Measurements from ENCODE around the gene CCDC34. TPM values are rescaled to one million over a fixed set of nuclear protein-coding genes. Genes with fewer than 3 reads are reported as not detected.

CCDC34 gene
- total and polyA plus RNA-seq, 2 of the 4 experiments (the other 2 are of a cell fraction): 2.5 to 4.5 TPM

DNA sequence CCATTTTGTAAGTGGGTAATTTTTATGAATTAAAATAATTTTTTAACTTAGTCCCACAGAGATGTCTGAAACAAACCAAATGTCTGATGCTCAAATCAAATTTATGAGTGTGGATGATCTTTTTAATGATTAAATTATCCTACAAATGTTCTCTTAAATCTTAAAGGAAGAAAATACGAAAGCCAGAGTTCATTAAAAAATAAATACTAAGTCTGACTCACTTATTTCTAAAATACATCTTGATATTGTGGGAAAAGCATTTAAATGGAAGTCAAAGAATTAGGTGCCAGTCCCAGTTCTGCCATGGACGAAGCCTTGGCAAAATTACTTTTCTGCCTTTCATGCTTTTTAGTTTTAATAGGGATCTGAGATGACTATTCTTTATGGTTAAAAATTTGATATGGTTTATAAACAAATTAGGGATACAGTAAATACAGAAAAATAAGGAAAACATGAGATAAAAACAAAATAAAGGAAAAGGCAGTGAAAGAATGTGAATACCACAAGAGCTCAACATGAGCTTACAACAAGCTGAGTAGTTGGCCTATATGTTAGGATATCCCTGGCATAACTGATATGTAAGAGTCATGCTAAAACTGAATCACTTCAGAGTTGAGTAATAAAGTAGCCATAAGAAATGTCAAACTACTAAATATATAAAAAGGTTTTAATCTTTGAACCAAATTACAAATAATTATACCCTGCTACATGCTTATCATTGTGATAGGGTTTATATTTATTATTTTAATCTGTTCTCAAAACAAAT is 9.2 kb downstream of the CCDC34 start:
- Histone ChIP-seq H3K4me1 (ENCODE audit: control insufficient read depth, insufficient read depth, low read length) (peaks cover 3% of the 10 kb centered on the region; the same call in 1 of the 2 replicates), H3K18ac (ENCODE audit: low read depth, low read length) (no peak overlapping the region), H3K56ac (ENCODE audit: extremely low read depth, insufficient read depth, low read length) (no peak overlapping the region), H2BK15ac (ENCODE audit: low read depth, low read length) (no peak overlapping the region), H3K27me3 (ENCODE audit: control insufficient read depth, insufficient read depth, low read length) (no peaks in the 10 kb centered on the region), H2AK9ac (replicated peaks; ENCODE audit: low read depth, low read length, poor library complexity) (no peak overlapping the region), H3K36me3 (ENCODE audit: control insufficient read depth, insufficient read depth, low read length) (peaks cover 2% of the 10 kb centered on the region; the same call in 1 of the 2 replicates), H4K91ac (ENCODE audit: insufficient read depth, low read depth, low read length) (no peak overlapping the region), H3K79me1 (ENCODE audit: low read depth in 1 of 2, low read length in 2 of 2) (no peaks in the 10 kb centered on the region; a peak in 2 of 4 replicates), H3K14ac (replicated peaks; ENCODE audit: low read depth, low read length) (no peak overlapping the region; the same call in 1 of the 2 replicates), H3K9me1 (ENCODE audit: insufficient read depth, low read length) (peaks cover 3% of the 10 kb centered on the region; the same call in 1 of the 2 replicates), H3K4ac (ENCODE audit: low read depth, low read length) (no peak overlapping the region), H3K9ac (ENCODE audit: low read depth, low read length) (no peak overlapping the region), H4K8ac (ENCODE audit: low read depth in 2 of 2, low read length in 2 of 2) (no peak overlapping the region), H2BK5ac (ENCODE audit: low read depth, low read length, poor library complexity, severe bottlenecking) (peak overlapping the region; percentile 67), H3K4me3 (ENCODE audit: insufficient read depth, low read depth, low read length) (no peak overlapping the region), H2AK5ac (ENCODE audit: low read depth, low read length) (no peak overlapping the region), H3K4me2 (ENCODE audit: low read depth, low read length) (no peak overlapping the region), H4K5ac (ENCODE audit: low read depth, low read length) (no peak overlapping the region), H3K23ac (ENCODE audit: low read depth, low read length) (no peak overlapping the region), H2AFZ (replicated peaks; ENCODE audit: low read length, poor library complexity) (no peak overlapping the region), H2BK20ac (ENCODE audit: low read depth, low read length) (no peak overlapping the region), H2BK120ac (ENCODE audit: low read depth, low read length) (no peak overlapping the region), H4K20me1 (ENCODE audit: insufficient read depth, low read length) (no peaks in the 10 kb centered on the region), H3K9me3 (ENCODE audit: control insufficient read depth, insufficient read depth, low read length) (no peaks in the 10 kb centered on the region), H3K27ac (ENCODE audit: insufficient read depth, low read length) (0 out of 2 replicates have a peak overlapping the region, but pooled peaks have one; percentile 16)
- DNase-seq (peak; percentile 80), ATAC-seq (ENCODE audit: low read depth) (peak; percentile 93)
- BruUV-seq (replicated peaks): no TSS peak
- dilution Hi-C loops (cut with HindIII; ENCODE audit: low sequenced_read_pairs, unreplicated experiment) (no loop called here), intact Hi-C loops (cut with micrococcal nuclease) (no loop called here), in situ Hi-C loops (cut with MboI; ENCODE audit: low sequenced_read_pairs) (no loop called here)
- no peak for TF ChIP-seq BHLHE40 (IDR thresholded peaks at IDR 0.05; ENCODE audit: low read depth, low read length)
- peak; percentile 76; the same call in 1 of the 2 replicates for TF ChIP-seq CEBPB (IDR thresholded peaks at IDR 0.05; ENCODE audit: low read depth, low read length)
- TF ChIP-seq, protein P1, sequence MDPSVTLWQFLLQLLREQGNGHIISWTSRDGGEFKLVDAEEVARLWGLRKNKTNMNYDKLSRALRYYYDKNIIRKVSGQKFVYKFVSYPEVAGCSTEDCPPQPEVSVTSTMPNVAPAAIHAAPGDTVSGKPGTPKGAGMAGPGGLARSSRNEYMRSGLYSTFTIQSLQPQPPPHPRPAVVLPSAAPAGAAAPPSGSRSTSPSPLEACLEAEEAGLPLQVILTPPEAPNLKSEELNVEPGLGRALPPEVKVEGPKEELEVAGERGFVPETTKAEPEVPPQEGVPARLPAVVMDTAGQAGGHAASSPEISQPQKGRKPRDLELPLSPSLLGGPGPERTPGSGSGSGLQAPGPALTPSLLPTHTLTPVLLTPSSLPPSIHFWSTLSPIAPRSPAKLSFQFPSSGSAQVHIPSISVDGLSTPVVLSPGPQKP (IDR thresholded peaks at IDR 0.05; ENCODE audit: borderline replicate concordance, low read depth, low read length): no peak
- TF ChIP-seq MAZ (IDR thresholded peaks at IDR 0.05; ENCODE audit: borderline replicate concordance, low read depth, low read length): no peak
- TF ChIP-seq, protein P2, sequence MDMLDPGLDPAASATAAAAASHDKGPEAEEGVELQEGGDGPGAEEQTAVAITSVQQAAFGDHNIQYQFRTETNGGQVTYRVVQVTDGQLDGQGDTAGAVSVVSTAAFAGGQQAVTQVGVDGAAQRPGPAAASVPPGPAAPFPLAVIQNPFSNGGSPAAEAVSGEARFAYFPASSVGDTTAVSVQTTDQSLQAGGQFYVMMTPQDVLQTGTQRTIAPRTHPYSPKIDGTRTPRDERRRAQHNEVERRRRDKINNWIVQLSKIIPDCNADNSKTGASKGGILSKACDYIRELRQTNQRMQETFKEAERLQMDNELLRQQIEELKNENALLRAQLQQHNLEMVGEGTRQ (IDR thresholded peaks at IDR 0.05; ENCODE audit: low read depth, low read length): no peak
- TF ChIP-seq CHD1 (IDR thresholded peaks at IDR 0.05; ENCODE audit: low read depth, low read length): no peak
- no peak for TF ChIP-seq RCOR1 (IDR thresholded peaks at IDR 0.05; ENCODE audit: insufficient replicate concordance, low read length)
- ChIA-PET POLR2A (ENCODE audit: unreplicated experiment) (no interaction called here), CTCF (no interaction called here)
- WGBS, 2 experiments (ENCODE audit: extremely low coverage in 2 of 2, insufficient read length in 1 of 2): no CpG with 5 or more reads among the region's 2 CpGs

All from IMR-90 (cell line).